ENCODE data around the gene DBN1.
A peak's percentile ranks its signal among the peaks of the same experiment; 100 is the strongest.

The DBN1 gene

GRCh38 chr5:177503351-177504085, 30.1 kb upstream of the DBN1 start:
- Histone ChIP-seq H4K20me1 (ENCODE audit: insufficient read depth, low read length) (peaks cover 26% of the 10 kb centered on the region), H3K27ac (ENCODE audit: low read length) (no peak overlapping the region), H3K9me3 (ENCODE audit: insufficient read depth, low read length) (no peaks in the 10 kb centered on the region), H2AFZ (ENCODE audit: low read depth, low read length) (no peak overlapping the region), H3K4me3 (ENCODE audit: low read length) (no peak overlapping the region), H3K9ac (ENCODE audit: low read length) (no peak overlapping the region), H3K27me3 (ENCODE audit: low read depth, low read length) (peaks cover 13% of the 10 kb centered on the region), H3K4me1 (ENCODE audit: low read length) (peaks cover 30% of the 10 kb centered on the region), H3K4me2 (ENCODE audit: low read length) (no peak overlapping the region), H3K36me3 (replicated peaks; ENCODE audit: low read depth, low read length) (peaks cover 5% of the 10 kb centered on the region), H3K79me2 (ENCODE audit: low read length) (no peaks in the 10 kb centered on the region)
- TF ChIP-seq CTCF (IDR thresholded peaks at IDR 0.05; ENCODE audit: low read depth, low read length) (no peak), EZH2phosphoT487 (IDR thresholded peaks at IDR 0.05; ENCODE audit: low read depth) (no peak)

GRCh38 chr5:177502886-177503285, 29.5 kb upstream of the DBN1 start:
- Histone ChIP-seq H3K79me2 (ENCODE audit: low read length) (no peaks in the 10 kb centered on the region), H3K4me1 (ENCODE audit: low read length) (peaks cover 28% of the 10 kb centered on the region), H3K4me3 (ENCODE audit: low read length) (no peak overlapping the region), H3K9me3 (ENCODE audit: insufficient read depth, low read length) (no peaks in the 10 kb centered on the region), H3K27me3 (ENCODE audit: low read depth, low read length) (peaks cover 19% of the 10 kb centered on the region), H3K9ac (ENCODE audit: low read length) (no peak overlapping the region), H3K27ac (ENCODE audit: low read length) (no peak overlapping the region), H3K36me3 (replicated peaks; ENCODE audit: low read depth, low read length) (peaks cover 5% of the 10 kb centered on the region), H4K20me1 (ENCODE audit: insufficient read depth, low read length) (peaks cover 26% of the 10 kb centered on the region), H2AFZ (ENCODE audit: low read depth, low read length) (no peak overlapping the region), H3K4me2 (ENCODE audit: low read length) (peak overlapping the region; percentile 71)
- TF ChIP-seq EZH2phosphoT487 (IDR thresholded peaks at IDR 0.05; ENCODE audit: low read depth) (no peak), CTCF (IDR thresholded peaks at IDR 0.05; ENCODE audit: low read depth, low read length) (no peak)

- H3K4me3 ChIP-seq (ENCODE audit: low read length), result peak overlapping the region; percentile 22; the same call in 1 of the 2 replicates
- peaks cover 5% of the 10 kb centered on the region for H3K36me3 ChIP-seq (replicated peaks; ENCODE audit: low read depth, low read length)
- H3K9me3 ChIP-seq (ENCODE audit: insufficient read depth, low read length), result no peaks in the 10 kb centered on the region
- peaks cover 26% of the 10 kb centered on the region for H4K20me1 ChIP-seq (ENCODE audit: insufficient read depth, low read length)
- H3K27me3 ChIP-seq (ENCODE audit: low read depth, low read length), result peaks cover 22% of the 10 kb centered on the region
- no peak overlapping the region for H3K9ac ChIP-seq (ENCODE audit: low read length)
- H3K4me2 ChIP-seq (ENCODE audit: low read length), result peak overlapping the region; percentile 71
- H3K4me1 ChIP-seq (ENCODE audit: low read length), result peaks cover 31% of the 10 kb centered on the region
- H3K79me2 ChIP-seq (ENCODE audit: low read length), result no peaks in the 10 kb centered on the region
- H3K27ac ChIP-seq (ENCODE audit: low read length), result peak overlapping the region; percentile 19; the same call in 1 of the 2 replicates
- no peak overlapping the region for H2AFZ ChIP-seq (ENCODE audit: low read depth, low read length)
- no peak for TF ChIP-seq CTCF (IDR thresholded peaks at IDR 0.05; ENCODE audit: low read depth, low read length)
- TF ChIP-seq EZH2phosphoT487 (IDR thresholded peaks at IDR 0.05; ENCODE audit: low read depth), result peak; percentile 48; the same call in 1 of the 2 replicates
Measured at GRCh38 chr5:177501874-177502678, 28.6 kb upstream of the DBN1 start.
